PFSK-1 (cell line): Measurements from ENCODE around the gene MRFAP1L1.

Experiments
- FOXP2 ChIP-seq: optimal IDR thresholded peaks from 2 replicates; pipeline ENCODE3; 2011; ENCODE audit warnings: borderline replicate concordance, control low read depth, inconsistent platforms; ENCODE audit not compliant: insufficient read depth; ENCODE audit errors: extremely low read length, extremely low read depth
- POLR2AphosphoS5 ChIP-seq: IDR thresholded peaks from 2 replicates; pipeline ENCODE4 v1.6.1; 2012; ENCODE audit warnings: low read depth, mild to moderate bottlenecking, control low read depth, low read length, moderate library complexity
- REST ChIP-seq, 2 experiments: IDR thresholded peaks; 2 replicates each; pipeline versions ENCODE4 v1.6.1 to v1.8.0; 2011 to 2012; ENCODE audit warnings: low read depth in 2 of 2, low read length in 2 of 2, control low read depth in 1 of 2, inconsistent platforms in 1 of 2, mild to moderate bottlenecking in 1 of 2, moderate library complexity in 1 of 2; ENCODE audit not compliant: insufficient read depth in 1 of 2
- SIN3A ChIP-seq: IDR thresholded peaks from 2 replicates; pipeline ENCODE4 v1.6.1; 2012; ENCODE audit warnings: mild to moderate bottlenecking, low read length, moderate library complexity, borderline replicate concordance; ENCODE audit not compliant: insufficient read depth
- TAF1 ChIP-seq: IDR thresholded peaks from 2 replicates; pipeline ENCODE4 v1.6.1; 2012; ENCODE audit warnings: low read length, control low read depth, borderline replicate concordance; ENCODE audit not compliant: insufficient read depth

Gene MRFAP1L1

GRCh38 chr4:6718932-6719610 lies 9.4 kb upstream of the MRFAP1L1 start:
- TF ChIP-seq POLR2AphosphoS5 = no peak

GRCh38 chr4:6716958-6717655 lies 7.4 kb upstream of the MRFAP1L1 start:
- TF ChIP-seq FOXP2 (no peak), POLR2AphosphoS5 (no peak), TAF1 (no peak), REST (IDR thresholded peaks at IDR 0.05; ENCODE audit: insufficient read depth in 1 of 2, low read depth in 2 of 2, low read length in 2 of 2) (no peak), SIN3A (no peak)

GRCh38 chr4:6716018-6716911 lies 6.6 kb upstream of the MRFAP1L1 start, which contains the start of gene BLOC1S4:
TSS of gene BLOC1S4 (plus strand) at chr4:6716174. CDS start at chr4:6716210, 36 bp downstream.
- peak; percentile 81 for TF ChIP-seq POLR2AphosphoS5
- TF ChIP-seq FOXP2 = no peak
- TF ChIP-seq TAF1 = peak; percentile 87; the same call in 1 of the 2 replicates
- peak; percentile 56; the same call in 1 of the 2 replicates for TF ChIP-seq SIN3A

- no peak for TF ChIP-seq REST (IDR thresholded peaks at IDR 0.05; ENCODE audit: insufficient read depth in 1 of 2, low read depth in 2 of 2, low read length in 2 of 2)
- TF ChIP-seq TAF1 = no peak
- TF ChIP-seq SIN3A = no peak
- no peak for TF ChIP-seq FOXP2
- TF ChIP-seq POLR2AphosphoS5 = no peak
These were observed 6.0 kb upstream of the MRFAP1L1 start for GRCh38 chr4:6715704-6716017.

- TF ChIP-seq SIN3A = no peak
- no peak for TF ChIP-seq FOXP2
- TF ChIP-seq REST (IDR thresholded peaks at IDR 0.05; ENCODE audit: insufficient read depth in 1 of 2, low read depth in 2 of 2, low read length in 2 of 2) = no peak
- no peak for TF ChIP-seq TAF1
- TF ChIP-seq POLR2AphosphoS5 = no peak
These were observed 5.3 kb upstream of the MRFAP1L1 start for GRCh38 chr4:6714954-6715353.
